Transverse colon (tissue), 4 donors: ENCODE results near the gene SH3RF1. TPM values are rescaled to one million over a fixed set of nuclear protein-coding genes. Genes with fewer than 3 reads are reported as not detected.

Experiments used
- DNase-seq: peaks from one replicate; pipeline ENCODE4 v3.0.0-alpha.2; 2019
- H3K27ac ChIP-seq, 4 donors: fragments of 200-600 bp; sonication (generic); 2 replicates each; pipeline ENCODE4 v1.5.1; 2016 to 2018; ENCODE audit warnings: inconsistent platforms in 4 of 4
- H3K27me3 ChIP-seq: fragments of 200-600 bp; sonication (generic); 2 replicates; pipeline ENCODE4 v1.5.1; 2017; ENCODE audit warnings: inconsistent platforms
- H3K36me3 ChIP-seq, 4 donors: fragments of 200-600 bp; sonication (generic); 2 replicates each; pipeline ENCODE4 v1.5.1; 2017 to 2019; ENCODE audit warnings: inconsistent platforms in 4 of 4
- H3K4me1 ChIP-seq, 4 donors: fragments of 200-600 bp; sonication (generic); 2 replicates each; pipeline ENCODE4 v1.5.1; 2017 to 2020; ENCODE audit warnings: inconsistent platforms in 4 of 4
- H3K4me3 ChIP-seq, 4 donors: fragments of 200-600 bp; sonication (generic); 1 replicate in 1 of 4; 2 replicates in 3 of 4; pipeline versions ENCODE4 v1.5.1 to v1.6.1; 2017 to 2019; ENCODE audit warnings: inconsistent platforms in 4 of 4
- H3K9me3 ChIP-seq, 2 donors: fragments of 200-600 bp; sonication (generic); 2 replicates each; pipeline ENCODE4 v1.5.1; 2017 to 2019; ENCODE audit warnings: inconsistent platforms in 2 of 2
- CTCF ChIP-seq, 5 experiments: fragments of 200-600 bp in 3 of 5; fragments of 450-650 bp in 2 of 5; sonication (generic) in 3 of 5; IDR thresholded peaks; 1 replicate in 2 of 5; 2 replicates in 3 of 5; pipeline ENCODE4 v1.5.1; 2016 to 2017; ENCODE audit warnings: antibody characterized with exemption in 5 of 5, inconsistent platforms in 3 of 5, mild to moderate bottlenecking in 2 of 5, moderate library complexity in 1 of 5
- EP300 ChIP-seq: sonication (generic); formaldehyde crosslinking; IDR thresholded peaks from one replicate; pipeline ENCODE4 v1.6.1; 2017; ENCODE audit warnings: antibody characterized with exemption, low read depth
- POLR2A ChIP-seq: fragments of 450-650 bp; IDR thresholded peaks from one replicate; pipeline ENCODE4 v1.6.1; 2016; ENCODE audit warnings: antibody characterized with exemption, mild to moderate bottlenecking, moderate library complexity
- POLR2AphosphoS5 ChIP-seq, 3 donors: sonication (generic); formaldehyde crosslinking; IDR thresholded peaks; one replicate each; pipeline ENCODE4 v1.6.1; 2016; ENCODE audit warnings: antibody characterized with exemption in 3 of 3
- WGBS, 2 donors: methylation state at CpG; one replicate each; pipeline ENCODE4 v1.1.5; 2018; ENCODE audit warnings: low coverage in 1 of 2; 5-methylcytosine and 5-hydroxymethylcytosine counted together
- in situ Hi-C, 4 donors: fragments of 200-750 bp; cut with MboI; loops; one replicate each; pipeline versions ENCODE4 v1.15.0 to v1.15.1; 2017; ENCODE audit warnings: low sequenced_read_pairs in 3 of 4, low pct_ligation_motif_present in 1 of 4, low pct_unique_long_range_greater_than_20kb in 1 of 4
- intact Hi-C: fragments of 100-400 bp; cut with DNase I; formaldehyde crosslinking; loops from one replicate; pipeline ENCODE4 v1.15.1; 2023; ENCODE audit warnings: low total_unique reads
- total RNA-seq, 4 donors: library from RNA; depleted of rRNA; stranded (reverse); fragments of >200 nt; gene quantifications; one replicate each; pipeline ENCODE4 v1.1.0, GENCODE V29; 2016

Gene SH3RF1
- total RNA-seq, 4 donors from 2014 or later: 49.0 to 63.4 (median 54.3) TPM

- in situ Hi-C loops: loop anchor here in 1 of 4 donors (25.0 kb wide), 1 partner anchor 379 kb away; no protein-coding TSS in a partner anchor
These were observed 162.5 kb downstream of the SH3RF1 start for GRCh38 chr4:169108303-169108702.

GRCh38 chr4:169107528-169107927 is 163.2 kb downstream of the SH3RF1 start:
- TF ChIP-seq POLR2AphosphoS5 (IDR thresholded peaks at IDR 0.05) (no peak), EP300 (no peak), CTCF (IDR thresholded peaks at IDR 0.05) (no peak), POLR2A (no peak)
- H3K27me3 ChIP-seq: no peaks in the 10 kb centered on the region
- no peak overlapping the region for H3K4me3 ChIP-seq
- H3K9me3 ChIP-seq: no peaks in the 10 kb centered on the region
- no peak overlapping the region for H3K27ac ChIP-seq
- DNase-seq: no peak
- WGBS, 2 donors: 60 to 82% methylated on average over 2 of the region's 2 CpGs
- H3K36me3 ChIP-seq: peaks cover 0 to 39% (median 17%) of the 10 kb centered on the region in 4 donors
- peaks cover 0 to 9% (median 3%) of the 10 kb centered on the region in 4 donors for H3K4me1 ChIP-seq
- intact Hi-C loops (no loop called here), in situ Hi-C loops (loop anchor here in 1 of 4 donors (25.0 kb wide), 1 partner anchor 380 kb away; no protein-coding TSS in a partner anchor)

More at GRCh38 chr4:169108303-169108702, 162.5 kb downstream of the SH3RF1 start:
- no peak overlapping the region for H3K27ac ChIP-seq
- DNase-seq: no peak
- no peaks in the 10 kb centered on the region for H3K27me3 ChIP-seq
- peaks cover 0 to 9% (median 3%) of the 10 kb centered on the region in 4 donors for H3K4me1 ChIP-seq
- intact Hi-C loops: no loop called here
- peaks cover 0 to 45% (median 17%) of the 10 kb centered on the region in 4 donors for H3K36me3 ChIP-seq
- H3K9me3 ChIP-seq: no peaks in the 10 kb centered on the region
- no peak overlapping the region for H3K4me3 ChIP-seq
- 97 to 100% methylated on average over 2 to 4 of the region's 4 CpGs for WGBS, 2 donors
- TF ChIP-seq POLR2A (no peak), POLR2AphosphoS5 (IDR thresholded peaks at IDR 0.05) (no peak), EP300 (no peak), CTCF (IDR thresholded peaks at IDR 0.05) (no peak)

GRCh38 chr4:169106696-169107229 is 164.0 kb downstream of the SH3RF1 start:
- 94 to 98% methylated on average over 13 to 16 of the region's 16 CpGs for WGBS, 2 donors
- intact Hi-C loops: no loop called here
- Histone ChIP-seq H3K4me3 (no peak overlapping the region), H3K27ac (no peak overlapping the region), H3K27me3 (no peaks in the 10 kb centered on the region), H3K36me3 (peaks cover 0 to 39% (median 17%) of the 10 kb centered on the region in 4 donors), H3K9me3 (no peaks in the 10 kb centered on the region), H3K4me1 (peaks cover 0 to 9% (median 3%) of the 10 kb centered on the region in 4 donors)
- in situ Hi-C loops: loop anchor here in 1 of 4 donors (25.0 kb wide), 1 partner anchor 381 kb away; no protein-coding TSS in a partner anchor
- DNase-seq: no peak
- TF ChIP-seq EP300 (no peak), CTCF (IDR thresholded peaks at IDR 0.05) (no peak), POLR2A (no peak), POLR2AphosphoS5 (IDR thresholded peaks at IDR 0.05) (no peak)

GRCh38 chr4:169105620-169106019 is 165.1 kb downstream of the SH3RF1 start:
- WGBS, 2 donors: 94% methylated on average over 2 to 6 of the region's 6 CpGs
- H3K27ac ChIP-seq: no peak overlapping the region
- intact Hi-C loops: no loop called here

More at GRCh38 chr4:169105620-169106019, 165.1 kb downstream of the SH3RF1 start:
- DNase-seq: no peak
- Histone ChIP-seq H3K27me3 (no peaks in the 10 kb centered on the region), H3K36me3 (peaks cover 0 to 37% (median 16%) of the 10 kb centered on the region in 4 donors), H3K9me3 (no peaks in the 10 kb centered on the region), H3K4me1 (peaks cover 0 to 9% (median 4%) of the 10 kb centered on the region in 4 donors), H3K4me3 (no peak overlapping the region)
- in situ Hi-C loops: loop anchor here in 1 of 4 donors (25.0 kb wide), 1 partner anchor 382 kb away; no protein-coding TSS in a partner anchor
- TF ChIP-seq POLR2A (no peak), CTCF (IDR thresholded peaks at IDR 0.05) (no peak), POLR2AphosphoS5 (IDR thresholded peaks at IDR 0.05) (no peak), EP300 (no peak)
